ENCODE data around the gene UBD.

Gene UBD

GRCh38 chr6:29558439-29559079, 973 bp downstream of the UBD start:
- DNase-seq = no peak

GRCh38 chr6:29557320-29557719, 2.2 kb downstream of the UBD start:
- no peak for DNase-seq

GRCh38 chr6:29554764-29555163, 4.8 kb downstream of the UBD start:
- no peak for DNase-seq

- no peak for DNase-seq
Measured at GRCh38 chr6:29553268-29554057, 6.1 kb downstream of the UBD start.

GRCh38 chr6:29552512-29553051, 7.0 kb downstream of the UBD start:
- DNase-seq = no peak

- DNase-seq = no peak
Measured at GRCh38 chr6:29547573-29547972, 12.0 kb downstream of the UBD start.

- DNase-seq = no peak
Measured at GRCh38 chr6:29537714-29538403, 21.7 kb downstream of the UBD start.

- no peak for DNase-seq
Measured at GRCh38 chr6:29532320-29532951, 27.1 kb downstream of the UBD start.

- DNase-seq = no peak
Measured at GRCh38 chr6:29531668-29532067, 27.9 kb downstream of the UBD start.

- no peak for DNase-seq
Measured at GRCh38 chr6:29530671-29531310, 28.7 kb downstream of the UBD start.

- DNase-seq = no peak
Measured at GRCh38 chr6:29529956-29530355, 29.6 kb downstream of the UBD start.

GRCh38 chr6:29528988-29529560, 30.5 kb downstream of the UBD start:
- no peak for DNase-seq

GRCh38 chr6:29528300-29528931, 31.1 kb downstream of the UBD start:
- no peak for DNase-seq

GRCh38 chr6:29527564-29527963, 32.0 kb downstream of the UBD start:
- DNase-seq = no peak

- DNase-seq = no peak
Measured at GRCh38 chr6:29527126-29527525, 32.4 kb downstream of the UBD start.

GRCh38 chr6:29525311-29525639, 34.3 kb downstream of the UBD start:
- DNase-seq = no peak

- DNase-seq = no peak
Measured at GRCh38 chr6:29524444-29525310, 34.9 kb downstream of the UBD start.

- no peak for DNase-seq
Measured at GRCh38 chr6:29524044-29524443, 35.5 kb downstream of the UBD start.

GRCh38 chr6:29522227-29522626, 37.3 kb downstream of the UBD start:
- no peak for DNase-seq

GRCh38 chr6:29521006-29521680, 38.4 kb downstream of the UBD start:
- no peak for DNase-seq

Measured in SHP77 treated with DMSO at 0.1 percent for 48 hours (cell line).